PC-9 (cell line): Measurements from ENCODE around the gene ZSWIM3. TPM values are rescaled to one million over a fixed set of nuclear protein-coding genes. Genes with fewer than 3 reads are reported as not detected.
A peak's percentile ranks its signal among the peaks of the same experiment; 100 is the strongest.

ENCODE experiments used
- BruUV-seq: library from RNA; stranded (reverse); fragments of 400-500 nt; replicated peaks from 2 replicates; lab custom pipeline; 2021; lab: Mats Ljungman, UMichigan
- CTCF ChIA-PET: fragments of 300-600 bp; sonication (Branson Sonifier 250); formaldehyde crosslinking; loops from one replicate; lab custom pipeline; 2022; ENCODE audit warnings: antibody characterized with exemption; lab: Charles Lee
- POLR2A ChIA-PET: fragments of 300-600 bp; sonication (Branson Sonifier 250); formaldehyde crosslinking; loops from one replicate; lab custom pipeline; 2022; ENCODE audit warnings: antibody characterized with exemption; ENCODE audit not compliant: unreplicated experiment; lab: Charles Lee
- DNase-seq, 2 experiments: peaks; one replicate each; pipeline versions ENCODE4 v3.0.0 to v3.0.0-alpha.2; 2015 to 2022; ENCODE audit warnings: mixed read lengths in 1 of 2
- H2AFZ ChIP-seq: fragments of 200-600 bp; sonication (generic); 2 replicates; pipeline ENCODE4 v1.8.1; 2017; ENCODE audit warnings: antibody characterized with exemption
- H3F3A ChIP-seq: fragments of 200-600 bp; sonication (generic); 2 replicates; pipeline ENCODE4 v1.8.1; 2017; ENCODE audit warnings: antibody characterized with exemption, mild to moderate bottlenecking, low read depth; ENCODE audit not compliant: insufficient read depth
- H3K27ac ChIP-seq: fragments of 200-600 bp; sonication (generic); 2 replicates; pipeline ENCODE4 v1.6.1; 2016; ENCODE audit warnings: mixed run types
- H3K27me3 ChIP-seq: fragments of 200-600 bp; sonication (generic); 2 replicates; pipeline ENCODE4 v1.6.1; 2016; ENCODE audit warnings: low read depth, mixed run types; ENCODE audit not compliant: insufficient read depth
- H3K36me3 ChIP-seq: fragments of 200-600 bp; sonication (generic); 2 replicates; pipeline ENCODE4 v1.6.1; 2016; ENCODE audit warnings: low read depth, mixed run types
- H3K4me1 ChIP-seq: fragments of 200-600 bp; sonication (generic); replicated peaks from 2 replicates; pipeline ENCODE4 v1.6.1; 2016; ENCODE audit warnings: mixed run types; ENCODE audit not compliant: insufficient read depth
- H3K4me2 ChIP-seq: fragments of 200-600 bp; sonication (generic); 2 replicates; pipeline ENCODE4 v1.6.1; 2017; ENCODE audit warnings: mixed run types
- H3K4me3 ChIP-seq: fragments of 200-600 bp; sonication (generic); 2 replicates; pipeline ENCODE4 v1.6.1; 2016; ENCODE audit warnings: mixed run types
- H3K79me2 ChIP-seq: fragments of 200-600 bp; sonication (generic); 2 replicates; pipeline ENCODE4 v1.6.1; 2017; ENCODE audit warnings: low read depth, mixed run types
- H3K9me2 ChIP-seq: fragments of 200-600 bp; sonication (generic); 2 replicates; pipeline ENCODE4 v1.8.1; 2017; ENCODE audit warnings: mild to moderate bottlenecking; ENCODE audit not compliant: insufficient read depth
- H3K9me3 ChIP-seq: fragments of 200-600 bp; sonication (generic); 2 replicates; pipeline ENCODE4 v1.8.1; 2016; ENCODE audit warnings: low read depth; ENCODE audit not compliant: insufficient read depth
- H4K20me1 ChIP-seq: fragments of 200-600 bp; sonication (generic); 2 replicates; pipeline ENCODE4 v1.8.1; 2017; ENCODE audit not compliant: insufficient read depth
- EZH2 ChIP-seq: fragments of 200-600 bp; sonication (generic); IDR thresholded peaks from 2 replicates; pipeline ENCODE4 v1.8.0; 2017; ENCODE audit warnings: antibody characterized with exemption, low read depth
- intact Hi-C: fragments of 100-400 bp; cut with micrococcal nuclease; formaldehyde crosslinking; loops from one replicate; pipeline ENCODE4 v1.10.0; 2022; ENCODE audit not compliant: unreplicated experiment
- total RNA-seq: library from RNA; stranded (reverse); gene quantifications from 2 replicates; pipeline ENCODE4 v1.2.3, GENCODE V29; 2021
- TF ChIP-seq, protein P1 (sequence below): fragments of 200-600 bp; sonication (generic); conservative IDR thresholded peaks from 2 replicates; pipeline ENCODE4 v1.6.1; 2017; ENCODE audit warnings: mixed run types, antibody characterized with exemption, mild to moderate bottlenecking, moderate library complexity

The ZSWIM3 gene
- total RNA-seq, 1 experiment from 2014 or later: 2.7 TPM

DNA sequence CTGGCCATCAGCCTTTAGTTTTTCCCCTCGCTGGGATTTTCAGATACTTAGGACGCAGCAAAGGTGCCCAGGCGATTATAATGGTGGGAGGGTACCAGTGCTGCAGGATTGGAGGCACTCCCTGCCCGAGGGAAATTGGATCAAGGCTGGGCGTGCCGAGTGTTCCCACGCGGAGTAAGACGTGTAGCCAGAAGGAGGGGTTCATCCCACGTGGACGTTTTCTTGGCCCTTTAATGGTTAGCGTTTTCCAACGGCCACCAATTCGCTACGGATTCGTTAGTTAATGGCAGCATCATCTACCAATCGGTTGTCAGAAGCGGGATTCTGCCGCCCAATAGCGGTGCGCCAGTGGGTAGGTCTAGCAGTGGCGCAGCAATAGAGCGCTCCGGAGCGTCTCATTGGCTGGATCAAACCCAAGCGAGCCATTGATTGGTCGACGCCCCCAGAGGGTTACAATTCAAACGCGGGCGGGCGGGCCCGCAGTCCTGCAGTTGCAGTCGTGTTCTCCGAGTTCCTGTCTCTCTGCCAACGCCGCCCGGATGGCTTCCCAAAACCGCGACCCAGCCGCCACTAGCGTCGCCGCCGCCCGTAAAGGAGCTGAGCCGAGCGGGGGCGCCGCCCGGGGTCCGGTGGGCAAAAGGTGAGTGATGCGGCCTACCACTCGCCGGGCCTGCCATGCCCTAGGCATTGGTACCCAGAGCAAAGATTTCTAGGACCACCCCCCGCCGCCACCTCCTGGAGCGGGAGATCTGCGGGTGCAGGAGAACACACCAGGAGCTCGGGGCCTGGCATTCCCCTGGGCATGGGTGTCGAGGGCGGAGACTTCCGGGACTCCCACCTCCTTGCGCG, 45.0 kb upstream of the ZSWIM3 start, which contains the start of gene UBE2C:
UBE2C (plus strand) TSS at position 488 of the 849 bp plus-strand sequence; CDS start at position 540, 52 bp downstream.
- POLR2A ChIA-PET: interaction anchor here (0.6 kb wide), 2 partner anchors 25 to 137 kb away, joined by 3 read pairs; no protein-coding TSS in a partner anchor
- CTCF ChIA-PET: no interaction called here
- Histone ChIP-seq H3K4me1 (peaks cover 38% of the 10 kb centered on the region), H3K27ac (no peak within 1 kb of the TSS), H3K79me2 (peaks cover 29% of the 10 kb centered on the region), H2AFZ (peak within 1 kb of the TSS; percentile 74), H4K20me1 (no peaks in the 10 kb centered on the region), H3K27me3 (no peaks in the 10 kb centered on the region), H3K9me2 (no peaks in the 10 kb centered on the region), H3K4me3 (peak within 1 kb of the TSS; percentile 77), H3K9me3 (no peaks in the 10 kb centered on the region), H3F3A (peaks cover 58% of the 10 kb centered on the region), H3K36me3 (peaks cover 46% of the 10 kb centered on the region), H3K4me2 (peak within 1 kb of the TSS; percentile 88)
- TF ChIP-seq, protein P1, sequence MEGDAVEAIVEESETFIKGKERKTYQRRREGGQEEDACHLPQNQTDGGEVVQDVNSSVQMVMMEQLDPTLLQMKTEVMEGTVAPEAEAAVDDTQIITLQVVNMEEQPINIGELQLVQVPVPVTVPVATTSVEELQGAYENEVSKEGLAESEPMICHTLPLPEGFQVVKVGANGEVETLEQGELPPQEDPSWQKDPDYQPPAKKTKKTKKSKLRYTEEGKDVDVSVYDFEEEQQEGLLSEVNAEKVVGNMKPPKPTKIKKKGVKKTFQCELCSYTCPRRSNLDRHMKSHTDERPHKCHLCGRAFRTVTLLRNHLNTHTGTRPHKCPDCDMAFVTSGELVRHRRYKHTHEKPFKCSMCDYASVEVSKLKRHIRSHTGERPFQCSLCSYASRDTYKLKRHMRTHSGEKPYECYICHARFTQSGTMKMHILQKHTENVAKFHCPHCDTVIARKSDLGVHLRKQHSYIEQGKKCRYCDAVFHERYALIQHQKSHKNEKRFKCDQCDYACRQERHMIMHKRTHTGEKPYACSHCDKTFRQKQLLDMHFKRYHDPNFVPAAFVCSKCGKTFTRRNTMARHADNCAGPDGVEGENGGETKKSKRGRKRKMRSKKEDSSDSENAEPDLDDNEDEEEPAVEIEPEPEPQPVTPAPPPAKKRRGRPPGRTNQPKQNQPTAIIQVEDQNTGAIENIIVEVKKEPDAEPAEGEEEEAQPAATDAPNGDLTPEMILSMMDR: no peak
- TF ChIP-seq EZH2: no peak
- intact Hi-C loops: loop anchor here (2.0 to 5.0 kb wide), 2 partner anchors 34 to 150 kb away; no protein-coding TSS in a partner anchor
- BruUV-seq: no TSS peak
- DNase-seq: peak; percentile 98 to 99

DNA sequence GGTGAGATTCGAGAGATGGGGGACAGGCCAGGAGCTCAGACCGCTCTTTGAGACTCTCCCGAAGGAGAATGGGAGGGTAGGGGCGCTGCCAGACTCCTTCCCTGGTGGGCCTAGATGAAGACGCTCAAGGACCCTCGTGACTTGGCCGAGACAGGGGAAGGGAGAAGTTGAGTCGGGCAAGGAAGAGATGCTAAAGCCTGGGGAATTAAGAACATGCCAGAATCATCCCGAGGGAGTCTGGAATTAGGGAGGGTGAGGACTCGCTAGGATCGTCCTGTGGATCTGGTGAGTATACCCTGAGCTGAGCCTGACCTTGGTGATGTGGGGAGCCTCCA, 44.4 kb upstream of the ZSWIM3 start:
- ChIA-PET CTCF (no interaction called here), POLR2A (interaction anchor here (0.6 kb wide), 2 partner anchors 26 to 136 kb away, joined by 3 read pairs; no protein-coding TSS in a partner anchor)
- TF ChIP-seq, protein P1: no peak
- no peak for TF ChIP-seq EZH2
- Histone ChIP-seq H3K27ac (no peak overlapping the region), H3K27me3 (no peaks in the 10 kb centered on the region), H3K9me3 (no peaks in the 10 kb centered on the region), H3K4me2 (peak overlapping the region; percentile 88), H3K9me2 (no peaks in the 10 kb centered on the region), H3F3A (peaks cover 63% of the 10 kb centered on the region), H3K4me1 (peaks cover 44% of the 10 kb centered on the region), H3K79me2 (peaks cover 29% of the 10 kb centered on the region), H4K20me1 (no peaks in the 10 kb centered on the region), H3K4me3 (peak overlapping the region; percentile 77), H2AFZ (peak overlapping the region; percentile 74), H3K36me3 (peaks cover 46% of the 10 kb centered on the region)
- intact Hi-C loops: loop anchor here (2.0 to 5.0 kb wide), 2 partner anchors 34 to 149 kb away; no protein-coding TSS in a partner anchor
- peak in 1 of 2 experiments; percentile 34 for DNase-seq
- TSS peak; percentile 72 for BruUV-seq

DNA sequence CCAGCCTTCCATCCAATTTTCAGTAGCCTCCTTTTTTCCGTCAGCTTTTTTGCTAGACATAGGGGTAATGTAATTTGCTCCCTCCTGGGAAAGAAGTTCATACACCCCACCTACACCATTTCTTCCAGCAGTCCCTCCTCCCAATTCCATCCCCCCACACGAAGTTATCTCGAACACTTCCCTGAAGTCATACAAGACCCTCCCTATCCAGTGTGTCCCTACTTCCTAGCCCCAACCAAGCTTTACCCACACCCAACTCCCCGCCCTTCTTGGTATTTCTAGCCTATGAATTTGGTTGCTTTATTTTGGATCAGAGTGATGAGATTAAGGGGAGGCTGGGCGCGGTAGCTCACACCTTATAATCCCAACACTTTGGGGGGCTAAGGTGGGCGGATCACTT, 43.9 kb upstream of the ZSWIM3 start:
- peaks cover 68% of the 10 kb centered on the region for H3F3A ChIP-seq
- H4K20me1 ChIP-seq: no peaks in the 10 kb centered on the region
- no peaks in the 10 kb centered on the region for H3K9me2 ChIP-seq
- peaks cover 49% of the 10 kb centered on the region for H3K4me1 ChIP-seq
- ChIA-PET POLR2A (interaction anchor here (0.6 kb wide), 1 partner anchor 136 kb away, joined by 3 read pairs; no protein-coding TSS in a partner anchor), CTCF (no interaction called here)
- H3K9me3 ChIP-seq: no peaks in the 10 kb centered on the region
- BruUV-seq: no TSS peak
- H2AFZ ChIP-seq: peak overlapping the region; percentile 74; the same call in 1 of the 2 replicates
- H3K4me3 ChIP-seq: peak overlapping the region; percentile 77
- TF ChIP-seq, protein P1: no peak
- TF ChIP-seq EZH2: no peak
- intact Hi-C loops: loop anchor here (2.0 to 5.0 kb wide), 2 partner anchors 35 to 149 kb away; no protein-coding TSS in a partner anchor
- H3K27ac ChIP-seq: no peak overlapping the region
- peak overlapping the region; percentile 88 for H3K4me2 ChIP-seq
- H3K27me3 ChIP-seq: no peaks in the 10 kb centered on the region
- DNase-seq: peak in 1 of 2 experiments; percentile 6
- H3K36me3 ChIP-seq: peaks cover 44% of the 10 kb centered on the region
- peaks cover 29% of the 10 kb centered on the region for H3K79me2 ChIP-seq
